NB4 (cell line): ENCODE data around the gene WNT5A.

Experiments used
- POLR2A ChIP-seq: IDR thresholded peaks from 2 replicates; pipeline ENCODE4 v1.6.1; 2011; ENCODE audit warnings: mild to moderate bottlenecking; ENCODE audit not compliant: insufficient read length; ENCODE audit errors: extremely low read depth
- TF ChIP-seq, protein P1 (sequence below): IDR thresholded peaks from one replicate; pipeline ENCODE4 v1.5.1; 2012; ENCODE audit warnings: low read depth, low read length

DNA sequence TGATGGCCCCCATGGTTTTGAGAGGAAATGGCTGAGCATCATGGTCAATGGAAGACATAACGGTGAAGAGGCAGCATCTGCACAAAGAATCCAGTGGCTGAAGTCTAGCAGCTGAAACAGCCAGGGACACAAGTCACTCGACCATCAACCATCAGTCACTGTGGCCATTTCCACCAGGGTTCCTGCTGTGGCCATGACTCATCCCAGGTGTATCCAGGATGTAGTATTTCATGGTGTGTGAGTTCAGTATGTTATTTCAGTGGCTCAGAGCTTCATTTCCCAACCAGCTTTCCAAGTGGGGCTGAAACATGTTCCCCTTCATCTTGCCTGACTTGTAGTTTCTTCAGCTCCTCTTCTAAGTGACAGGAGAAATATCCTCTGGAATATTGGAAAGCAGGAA is 47.8 kb upstream of the WNT5A start:
- TF ChIP-seq, protein P1, sequence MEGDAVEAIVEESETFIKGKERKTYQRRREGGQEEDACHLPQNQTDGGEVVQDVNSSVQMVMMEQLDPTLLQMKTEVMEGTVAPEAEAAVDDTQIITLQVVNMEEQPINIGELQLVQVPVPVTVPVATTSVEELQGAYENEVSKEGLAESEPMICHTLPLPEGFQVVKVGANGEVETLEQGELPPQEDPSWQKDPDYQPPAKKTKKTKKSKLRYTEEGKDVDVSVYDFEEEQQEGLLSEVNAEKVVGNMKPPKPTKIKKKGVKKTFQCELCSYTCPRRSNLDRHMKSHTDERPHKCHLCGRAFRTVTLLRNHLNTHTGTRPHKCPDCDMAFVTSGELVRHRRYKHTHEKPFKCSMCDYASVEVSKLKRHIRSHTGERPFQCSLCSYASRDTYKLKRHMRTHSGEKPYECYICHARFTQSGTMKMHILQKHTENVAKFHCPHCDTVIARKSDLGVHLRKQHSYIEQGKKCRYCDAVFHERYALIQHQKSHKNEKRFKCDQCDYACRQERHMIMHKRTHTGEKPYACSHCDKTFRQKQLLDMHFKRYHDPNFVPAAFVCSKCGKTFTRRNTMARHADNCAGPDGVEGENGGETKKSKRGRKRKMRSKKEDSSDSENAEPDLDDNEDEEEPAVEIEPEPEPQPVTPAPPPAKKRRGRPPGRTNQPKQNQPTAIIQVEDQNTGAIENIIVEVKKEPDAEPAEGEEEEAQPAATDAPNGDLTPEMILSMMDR: no peak
- TF ChIP-seq POLR2A: no peak
